IMR-90 (cell line): ENCODE measurements around the gene PLD5. TPM values are rescaled to one million over a fixed set of nuclear protein-coding genes. Genes with fewer than 3 reads are reported as not detected.

Experiments used
- ATAC-seq: fragments of 200-7000 bp; cut with Tn5 transposase; 2 replicates; pipeline ENCODE4 v1.9.1; 2020; ENCODE audit warnings: low read depth, mild to moderate bottlenecking, moderate library complexity
- BruUV-seq: library from RNA; stranded (reverse); fragments of 400-500 nt; replicated peaks from 2 replicates; lab custom pipeline; 2021; lab: Mats Ljungman, UMichigan
- CTCF ChIA-PET: fragments of 300-600 bp; formaldehyde crosslinking; extraction: SDS; loops from one replicate; lab custom pipeline; 2021; ENCODE audit warnings: antibody characterized with exemption; lab: Yijun Ruan, JAX
- POLR2A ChIA-PET: fragments of 300-600 bp; sonication (Branson Sonifier 250); formaldehyde crosslinking; loops from one replicate; lab custom pipeline; 2022; ENCODE audit warnings: antibody characterized with exemption; ENCODE audit not compliant: unreplicated experiment; lab: Charles Lee
- DNase-seq: peaks from one replicate; pipeline ENCODE4 v3.0.0; 2013
- H2AFZ ChIP-seq: replicated peaks from 2 replicates; pipeline ENCODE3; 2013; ENCODE audit warnings: low read length, mild to moderate bottlenecking; ENCODE audit not compliant: poor library complexity
- H2AK5ac ChIP-seq: 2 replicates; pipeline ENCODE4 v1.6.1; 2013; ENCODE audit warnings: low read depth, low read length, inconsistent platforms
- H2AK9ac ChIP-seq: replicated peaks from 2 replicates; pipeline ENCODE3; 2013; ENCODE audit warnings: mild to moderate bottlenecking, low read depth, low read length, moderate library complexity; ENCODE audit not compliant: poor library complexity
- H2BK120ac ChIP-seq: 2 replicates; pipeline ENCODE4 v1.6.1; 2013; ENCODE audit warnings: low read depth, low read length, inconsistent platforms
- H2BK15ac ChIP-seq: 3 replicates; pipeline ENCODE4 v1.6.1; 2013; ENCODE audit warnings: low read depth, low read length, inconsistent platforms
- H2BK20ac ChIP-seq: 2 replicates; pipeline ENCODE4 v1.6.1; 2013; ENCODE audit warnings: low read depth, mild to moderate bottlenecking, inconsistent platforms, low read length, moderate library complexity
- H2BK5ac ChIP-seq: 2 replicates; pipeline ENCODE4 v1.6.1; 2013; ENCODE audit warnings: mild to moderate bottlenecking, low read depth, low read length, inconsistent platforms; ENCODE audit not compliant: poor library complexity, severe bottlenecking
- H3K14ac ChIP-seq: replicated peaks from 2 replicates; pipeline ENCODE4 v1.6.1; 2013; ENCODE audit warnings: low read depth, low read length, inconsistent platforms
- H3K18ac ChIP-seq: 2 replicates; pipeline ENCODE4 v1.6.1; 2013; ENCODE audit warnings: low read depth, low read length, control low read depth
- H3K23ac ChIP-seq: 2 replicates; pipeline ENCODE4 v1.6.1; 2013; ENCODE audit warnings: low read depth, low read length, inconsistent platforms
- H3K27ac ChIP-seq: 2 replicates; pipeline ENCODE4 v1.5.1; 2013; ENCODE audit warnings: mild to moderate bottlenecking, control low read depth, low read length; ENCODE audit not compliant: insufficient read depth
- H3K27me3 ChIP-seq: 2 replicates; pipeline ENCODE4 v1.6.1; 2013; ENCODE audit warnings: low read length; ENCODE audit not compliant: control insufficient read depth, insufficient read depth
- H3K36me3 ChIP-seq: 2 replicates; pipeline ENCODE4 v1.6.1; 2013; ENCODE audit warnings: low read length, mixed read lengths; ENCODE audit not compliant: control insufficient read depth, insufficient read depth
- H3K4ac ChIP-seq: 2 replicates; pipeline ENCODE4 v1.6.1; 2013; ENCODE audit warnings: low read depth, low read length, inconsistent platforms
- H3K4me1 ChIP-seq: 2 replicates; pipeline ENCODE4 v1.6.1; 2013; ENCODE audit warnings: low read length, mixed read lengths; ENCODE audit not compliant: control insufficient read depth, insufficient read depth
- H3K4me2 ChIP-seq: 2 replicates; pipeline ENCODE4 v1.6.1; 2013; ENCODE audit warnings: low read depth, mild to moderate bottlenecking, control low read depth, low read length, moderate library complexity
- H3K4me3 ChIP-seq: 2 replicates; pipeline ENCODE4 v1.5.1; 2013; ENCODE audit warnings: low read depth, mild to moderate bottlenecking, control low read depth, low read length, moderate library complexity; ENCODE audit not compliant: insufficient read depth
- H3K56ac ChIP-seq: 2 replicates; pipeline ENCODE4 v1.6.1; 2013; ENCODE audit warnings: low read length, inconsistent platforms; ENCODE audit not compliant: insufficient read depth; ENCODE audit errors: extremely low read depth
- H3K79me1 ChIP-seq, 2 experiments: 2 replicates each; pipeline ENCODE4 v1.6.1; 2013; ENCODE audit warnings: low read length in 2 of 2, inconsistent platforms in 1 of 2, low read depth in 1 of 2
- H3K9ac ChIP-seq: 2 replicates; pipeline ENCODE4 v1.6.1; 2013; ENCODE audit warnings: low read depth, low read length, control low read depth
- H3K9me1 ChIP-seq: 2 replicates; pipeline ENCODE4 v1.6.1; 2013; ENCODE audit warnings: low read length, inconsistent platforms; ENCODE audit not compliant: insufficient read depth
- H3K9me3 ChIP-seq: 2 replicates; pipeline ENCODE4 v1.6.1; 2013; ENCODE audit warnings: low read length; ENCODE audit not compliant: control insufficient read depth, insufficient read depth
- H4K20me1 ChIP-seq: 2 replicates; pipeline ENCODE4 v1.6.1; 2013; ENCODE audit warnings: low read length, inconsistent platforms; ENCODE audit not compliant: insufficient read depth
- H4K5ac ChIP-seq: 2 replicates; pipeline ENCODE4 v1.6.1; 2013; ENCODE audit warnings: mild to moderate bottlenecking, low read depth, low read length, control low read depth
- H4K8ac ChIP-seq, 2 experiments: 2 replicates each; pipeline ENCODE4 v1.6.1; 2013; ENCODE audit warnings: low read depth in 2 of 2, low read length in 2 of 2, control low read depth in 1 of 2, inconsistent platforms in 1 of 2
- H4K91ac ChIP-seq: 2 replicates; pipeline ENCODE4 v1.6.1; 2013; ENCODE audit warnings: low read depth, low read length, inconsistent platforms; ENCODE audit not compliant: insufficient read depth
- CTCF ChIP-seq: conservative IDR thresholded peaks from 2 replicates; pipeline ENCODE4 v1.5.1; 2012; ENCODE audit warnings: mild to moderate bottlenecking, low read depth, low read length, improper control_type of control experiment
- RFX5 ChIP-seq: IDR thresholded peaks from 2 replicates; pipeline ENCODE4 v1.8.0; 2012; ENCODE audit warnings: low read depth, mild to moderate bottlenecking, low read length, moderate library complexity
- SMC3 ChIP-seq: fragments of 150-350 bp; IDR thresholded peaks from 2 replicates; pipeline ENCODE4 v1.6.1; 2016; ENCODE audit warnings: low read depth, mild to moderate bottlenecking, antibody characterized with exemption, low read length, moderate library complexity
- WGBS, 2 experiments: methylation state at CpG; one replicate each; pipeline versions ENCODE4 v1.1.5 to v1.1.7; 2013; ENCODE audit warnings: missing lambda C conversion rate in 2 of 2; ENCODE audit not compliant: insufficient read length in 1 of 2; ENCODE audit errors: extremely low coverage in 2 of 2; 5-methylcytosine and 5-hydroxymethylcytosine counted together
- dilution Hi-C: fragments of 300-500 bp; cut with HindIII; formaldehyde crosslinking; loops from one replicate; pipeline ENCODE4 v1.14.3; 2018; ENCODE audit warnings: low sequenced_read_pairs; ENCODE audit not compliant: unreplicated experiment
- in situ Hi-C: fragments of 300-500 bp; cut with MboI; formaldehyde crosslinking; loops from 3 replicates; pipeline ENCODE4 v1.14.3; 2019; ENCODE audit warnings: low sequenced_read_pairs, inconsistent platforms, mixed read lengths
- intact Hi-C: fragments of 100-400 bp; cut with micrococcal nuclease; formaldehyde crosslinking; loops from 2 replicates; pipeline ENCODE4 v1.10.0; 2022
- polyA plus RNA-seq, 3 experiments: library from polyadenylated mRNA; depleted of rRNA; stranded (reverse); fragments of >200 nt; gene quantifications; 2 replicates each; pipeline ENCODE4 v1.2.3, GENCODE V29; 2012; ENCODE audit warnings: low replicate concordance in 1 of 3
- total RNA-seq: library from RNA; depleted of rRNA; stranded (reverse); fragments of >200 nt; gene quantifications from 2 replicates; pipeline ENCODE4 v1.2.3, GENCODE V29; 2012

PLD5 gene
- total and polyA plus RNA-seq, 2 of the 4 experiments (the other 2 are of a cell fraction) = not detected

- TF ChIP-seq CTCF = no peak
Measured at GRCh38 chr1:242544071-242544470, 19.6 kb upstream of the PLD5 start (continued).

- H3K27ac ChIP-seq = no peak overlapping the region
- no CpG with 5 or more reads among the region's 2 CpGs for WGBS, 2 experiments
- no peaks in the 10 kb centered on the region for H3K36me3 ChIP-seq
- no peak overlapping the region for H2AFZ ChIP-seq
- H4K5ac ChIP-seq = no peak overlapping the region
- no peak overlapping the region for H3K18ac ChIP-seq
- no peak overlapping the region for H4K91ac ChIP-seq
- no peak overlapping the region for H4K8ac ChIP-seq
- no peak overlapping the region for H3K56ac ChIP-seq
- no peak for TF ChIP-seq SMC3
- TF ChIP-seq RFX5 = no peak
- intact Hi-C loops (no loop called here), dilution Hi-C loops (no loop called here), in situ Hi-C loops (no loop called here)
- no peak overlapping the region for H2AK9ac ChIP-seq
- no peak overlapping the region for H2BK120ac ChIP-seq
- no peak overlapping the region for H2AK5ac ChIP-seq
- H2BK5ac ChIP-seq = no peak overlapping the region
- H2BK20ac ChIP-seq = no peak overlapping the region
- no peaks in the 10 kb centered on the region for H3K27me3 ChIP-seq
- no peaks in the 10 kb centered on the region for H3K9me1 ChIP-seq
- no peaks in the 10 kb centered on the region for H3K4me1 ChIP-seq
- CTCF ChIA-PET = no interaction called here
- no peak overlapping the region for H2BK15ac ChIP-seq
- no peak overlapping the region for H3K4ac ChIP-seq
- no TSS peak for BruUV-seq
- H3K23ac ChIP-seq = no peak overlapping the region
- H3K4me2 ChIP-seq = no peak overlapping the region
- H3K14ac ChIP-seq = no peak overlapping the region
- H3K9ac ChIP-seq = no peak overlapping the region
- no peaks in the 10 kb centered on the region for H3K79me1 ChIP-seq
- no peaks in the 10 kb centered on the region for H4K20me1 ChIP-seq
- DNase-seq (no peak), ATAC-seq (no peak)
- peaks cover 12% of the 10 kb centered on the region; the same call in 1 of the 2 replicates for H3K9me3 ChIP-seq
- POLR2A ChIA-PET = no interaction called here
- H3K4me3 ChIP-seq = no peak overlapping the region
Measured at GRCh38 chr1:242542271-242542670, 17.8 kb upstream of the PLD5 start.
